MCF 10A (cell line): ENCODE data around the gene ETV1. TPM values are rescaled to one million over a fixed set of nuclear protein-coding genes. Genes with fewer than 3 reads are reported as not detected.

Experiments
- BruUV-seq: library from RNA; stranded (reverse); fragments of 400-500 nt; replicated peaks from 2 replicates; lab custom pipeline; 2021; lab: Mats Ljungman, UMichigan
- CTCF ChIA-PET: fragments of 300-600 bp; sonication (Branson Sonifier 250); formaldehyde crosslinking; extraction: SDS; loops from one replicate; lab custom pipeline; 2021; ENCODE audit warnings: antibody characterized with exemption, inconsistent platforms; lab: Yijun Ruan, JAX
- POLR2A ChIA-PET: fragments of 300-600, 350-650 bp; sonication (Branson Sonifier 250); formaldehyde crosslinking; extraction: SDS; loops from one replicate; lab custom pipeline; 2020; ENCODE audit warnings: antibody characterized with exemption, inconsistent platforms; lab: Yijun Ruan, JAX
- DNase-seq: peaks from one replicate; pipeline ENCODE4 v3.0.0-alpha.2; 2018; ENCODE audit not compliant: unreplicated experiment
- H3K27ac Mint-ChIP-seq: one replicate; pipeline ENCODE4 v1.8.0; 2022; ENCODE audit warnings: mild to moderate bottlenecking, low read depth, mixed read lengths; ENCODE audit not compliant: unreplicated experiment
- H3K27me3 Mint-ChIP-seq: one replicate; pipeline ENCODE4 v1.8.0; 2022; ENCODE audit warnings: mixed read lengths; ENCODE audit not compliant: insufficient read depth, unreplicated experiment
- H3K36me3 Mint-ChIP-seq: one replicate; pipeline ENCODE4 v1.8.0; 2022; ENCODE audit warnings: mild to moderate bottlenecking, moderate library complexity, mixed read lengths; ENCODE audit not compliant: insufficient read depth, unreplicated experiment
- H3K4me1 Mint-ChIP-seq: one replicate; pipeline ENCODE4 v1.8.0; 2022; ENCODE audit warnings: mixed read lengths; ENCODE audit not compliant: insufficient read depth, unreplicated experiment
- H3K4me3 Mint-ChIP-seq: one replicate; pipeline ENCODE4 v1.8.0; 2022; ENCODE audit warnings: mild to moderate bottlenecking, moderate library complexity, mixed read lengths; ENCODE audit not compliant: unreplicated experiment
- H3K9me3 Mint-ChIP-seq: one replicate; pipeline ENCODE4 v1.8.0; 2022; ENCODE audit warnings: mixed read lengths; ENCODE audit not compliant: unreplicated experiment
- intact Hi-C: fragments of 100-400 bp; cut with micrococcal nuclease; formaldehyde crosslinking; loops from 2 replicates; pipeline ENCODE4 v1.14.1; 2022
- total RNA-seq: library from RNA; stranded (reverse); gene quantifications from 2 replicates; pipeline ENCODE4 v1.2.3, GENCODE V29; 2022
- TF ChIP-seq, protein P1 (sequence below): fragments of 200-600 bp; IDR thresholded peaks from one replicate; pipeline ENCODE4 v1.8.0; 2022; ENCODE audit warnings: antibody characterized with exemption, mild to moderate bottlenecking; ENCODE audit not compliant: unreplicated experiment

The ETV1 gene
- total RNA-seq, 1 experiment from 2014 or later = 6.9 TPM

DNA sequence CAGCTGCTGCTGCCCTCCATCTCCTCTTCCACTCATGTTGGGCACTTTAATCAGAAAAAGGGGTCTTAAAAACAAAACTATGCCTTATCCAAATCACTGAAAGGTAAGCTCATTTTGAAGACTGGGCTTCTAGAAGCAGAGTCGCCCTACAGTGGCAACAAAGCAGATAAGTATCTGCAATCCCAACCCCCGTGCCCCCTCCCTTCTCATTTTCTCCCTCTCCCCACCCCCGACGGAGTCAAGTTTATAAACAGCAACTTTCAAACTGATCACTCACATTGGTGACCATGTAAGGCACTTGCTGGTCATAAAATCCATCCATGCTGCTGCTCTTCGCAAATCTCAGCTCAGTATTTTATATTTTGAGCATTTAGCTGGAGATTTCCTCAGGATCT lies 738 bp downstream of the ETV1 start:
- DNase-seq = peak; percentile 38
- ChIA-PET CTCF (interaction anchor here (0.6 to 3.5 kb wide), 21 partner anchors 8 to 491 kb away, joined by 3 to 29 read pairs (median 4); no protein-coding TSS in a partner anchor), POLR2A (interaction anchor here (0.6 to 2.6 kb wide), 7 partner anchors 8 to 1587 kb away, joined by 3 to 30 read pairs (median 3); no protein-coding TSS in a partner anchor)
- intact Hi-C loops = loop anchor here (1.0 to 5.0 kb wide), 6 partner anchors 68 to 706 kb away; no protein-coding TSS in a partner anchor
- TF ChIP-seq, protein P1, sequence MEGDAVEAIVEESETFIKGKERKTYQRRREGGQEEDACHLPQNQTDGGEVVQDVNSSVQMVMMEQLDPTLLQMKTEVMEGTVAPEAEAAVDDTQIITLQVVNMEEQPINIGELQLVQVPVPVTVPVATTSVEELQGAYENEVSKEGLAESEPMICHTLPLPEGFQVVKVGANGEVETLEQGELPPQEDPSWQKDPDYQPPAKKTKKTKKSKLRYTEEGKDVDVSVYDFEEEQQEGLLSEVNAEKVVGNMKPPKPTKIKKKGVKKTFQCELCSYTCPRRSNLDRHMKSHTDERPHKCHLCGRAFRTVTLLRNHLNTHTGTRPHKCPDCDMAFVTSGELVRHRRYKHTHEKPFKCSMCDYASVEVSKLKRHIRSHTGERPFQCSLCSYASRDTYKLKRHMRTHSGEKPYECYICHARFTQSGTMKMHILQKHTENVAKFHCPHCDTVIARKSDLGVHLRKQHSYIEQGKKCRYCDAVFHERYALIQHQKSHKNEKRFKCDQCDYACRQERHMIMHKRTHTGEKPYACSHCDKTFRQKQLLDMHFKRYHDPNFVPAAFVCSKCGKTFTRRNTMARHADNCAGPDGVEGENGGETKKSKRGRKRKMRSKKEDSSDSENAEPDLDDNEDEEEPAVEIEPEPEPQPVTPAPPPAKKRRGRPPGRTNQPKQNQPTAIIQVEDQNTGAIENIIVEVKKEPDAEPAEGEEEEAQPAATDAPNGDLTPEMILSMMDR = no peak
- Mint-ChIP-seq H3K4me3 (no peak overlapping the region), H3K27ac (no peak overlapping the region), H3K4me1 (no peaks in the 10 kb centered on the region), H3K9me3 (no peaks in the 10 kb centered on the region), H3K36me3 (no peaks in the 10 kb centered on the region), H3K27me3 (no peaks in the 10 kb centered on the region)
- BruUV-seq = no TSS peak

DNA sequence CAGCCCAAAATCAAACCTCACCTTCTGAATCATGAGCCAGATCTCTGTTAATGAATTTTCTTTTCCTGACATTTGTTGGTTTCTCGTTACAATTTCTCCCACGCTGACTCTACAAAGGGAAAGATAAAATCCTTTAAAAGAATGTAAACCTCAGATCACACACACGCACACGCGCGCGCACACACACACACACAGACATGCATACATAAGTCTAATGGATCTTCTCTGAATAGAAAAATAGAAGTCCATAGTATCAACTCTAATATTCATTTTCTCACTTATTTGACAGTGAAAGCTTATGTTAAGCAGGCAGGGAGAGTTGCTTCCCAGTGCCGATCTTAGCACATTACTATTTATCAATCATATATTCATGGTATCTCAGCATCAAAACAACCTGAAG lies 1.4 kb downstream of the ETV1 start:
- TF ChIP-seq, protein P1 = no peak
- H3K27ac Mint-ChIP-seq = no peak overlapping the region
- H3K36me3 Mint-ChIP-seq = no peaks in the 10 kb centered on the region
- H3K9me3 Mint-ChIP-seq = no peaks in the 10 kb centered on the region
- TSS peak; percentile 18 for BruUV-seq
- ChIA-PET POLR2A (interaction anchor here (2.6 kb wide), 1 partner anchor 8 kb away, joined by 30 read pairs; no protein-coding TSS in a partner anchor), CTCF (interaction anchor here (1.1 to 3.5 kb wide), 4 partner anchors 8 to 469 kb away, joined by 3 to 29 read pairs (median 4); no protein-coding TSS in a partner anchor)
- H3K27me3 Mint-ChIP-seq = no peaks in the 10 kb centered on the region
- intact Hi-C loops = loop anchor here (2.0 to 5.0 kb wide), 4 partner anchors 137 to 706 kb away; no protein-coding TSS in a partner anchor
- DNase-seq = peak; percentile 19
- no peak overlapping the region for H3K4me3 Mint-ChIP-seq
- no peaks in the 10 kb centered on the region for H3K4me1 Mint-ChIP-seq

DNA sequence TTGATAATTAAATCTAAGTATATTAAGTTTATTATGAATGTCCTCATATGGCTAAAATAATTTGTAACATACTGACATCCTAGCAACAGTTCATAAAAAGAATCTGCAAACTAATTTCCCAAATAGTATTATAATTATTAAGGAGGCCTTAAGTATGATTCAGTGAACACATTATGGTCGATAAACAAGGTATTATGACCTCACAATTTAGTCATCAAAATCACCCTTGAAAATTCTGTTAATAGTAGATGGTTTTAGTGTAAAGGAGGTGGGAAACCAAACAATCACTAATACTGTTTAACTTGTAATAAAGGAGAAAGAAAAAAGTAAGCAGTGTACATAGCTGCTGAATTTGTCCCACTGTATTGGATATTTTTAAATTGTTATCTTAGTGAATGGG lies 2.1 kb downstream of the ETV1 start:
- no TSS peak for BruUV-seq
- intact Hi-C loops = loop anchor here (5.0 kb wide), 3 partner anchors 245 to 705 kb away; no protein-coding TSS in a partner anchor
- Mint-ChIP-seq H3K27me3 (no peaks in the 10 kb centered on the region), H3K9me3 (no peaks in the 10 kb centered on the region), H3K4me1 (no peaks in the 10 kb centered on the region), H3K27ac (no peak overlapping the region), H3K4me3 (no peak overlapping the region), H3K36me3 (no peaks in the 10 kb centered on the region)
- CTCF ChIA-PET = no interaction called here
- TF ChIP-seq, protein P1 = no peak
- DNase-seq = no peak
- POLR2A ChIA-PET = no interaction called here

DNA sequence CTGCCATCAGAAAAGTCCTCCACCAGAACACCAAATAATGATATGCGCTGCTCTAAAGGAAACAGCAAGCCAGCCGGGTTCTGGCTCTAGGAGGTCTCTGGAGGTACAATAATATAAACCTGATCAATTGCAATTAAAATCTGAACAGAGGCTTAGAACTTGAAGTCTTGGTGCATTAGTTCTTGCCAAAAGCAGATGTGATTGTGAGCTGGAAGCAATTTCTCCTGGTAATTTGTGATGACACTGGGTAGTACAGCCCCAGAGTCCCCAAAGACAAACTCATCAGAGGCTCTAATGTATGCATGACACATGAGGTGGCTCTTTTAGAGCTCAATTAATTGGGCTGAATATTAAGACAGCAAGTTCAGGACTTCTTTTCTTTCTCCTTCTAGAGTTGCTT lies 3.3 kb downstream of the ETV1 start:
- no TSS peak for BruUV-seq
- ChIA-PET POLR2A (no interaction called here), CTCF (no interaction called here)
- intact Hi-C loops = loop anchor here (5.0 kb wide), 3 partner anchors 244 to 704 kb away; no protein-coding TSS in a partner anchor
- peaks cover 5% of the 10 kb centered on the region for H3K4me1 Mint-ChIP-seq
- TF ChIP-seq, protein P1 = no peak
- no peaks in the 10 kb centered on the region for H3K9me3 Mint-ChIP-seq
- H3K27me3 Mint-ChIP-seq = no peaks in the 10 kb centered on the region
- DNase-seq = no peak
- no peaks in the 10 kb centered on the region for H3K36me3 Mint-ChIP-seq
- no peak overlapping the region for H3K27ac Mint-ChIP-seq
- H3K4me3 Mint-ChIP-seq = no peak overlapping the region
